ENCODE results near the gene FYB2.

DNA sequence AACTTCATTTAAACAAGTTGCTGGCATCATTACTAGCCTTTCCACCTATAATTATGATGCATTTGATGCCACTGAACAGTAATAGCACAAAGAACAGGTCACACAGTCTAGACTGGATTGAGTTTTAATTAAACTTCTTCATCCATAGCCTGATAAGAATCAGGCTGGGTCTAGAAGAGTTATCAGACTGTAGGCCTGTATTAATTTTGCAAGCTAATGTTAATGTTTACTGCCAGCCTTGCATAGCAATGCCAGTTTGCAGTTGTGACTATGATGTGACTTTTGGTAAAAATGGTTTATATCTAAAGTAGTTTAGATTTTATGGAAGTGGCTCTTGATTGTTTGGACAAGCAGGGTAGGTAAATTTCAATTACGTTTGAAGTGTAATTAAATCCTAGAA lies 106.1 kb downstream of the FYB2 start:
- TF ChIP-seq EZH2phosphoT487 (IDR thresholded peaks at IDR 0.05; ENCODE audit: borderline replicate concordance, low read length): no peak
- TF ChIP-seq CTCF (conservative IDR thresholded peaks at IDR 0.05; ENCODE audit: low read depth, low read length): no peak

All from PC-3 (cell line).